GM18507 (cell line): ENCODE data around the gene THRB.

Source experiments
- DNase-seq: peaks from one replicate; pipeline ENCODE4 v3.0.0; 2011; ENCODE audit warnings: low read depth; ENCODE audit not compliant: insufficient read length; ENCODE audit errors: extremely low spot score
- FAIRE-seq: peaks from 2 replicates; lab custom pipeline; 2011; peaks lifted over from hg19 to GRCh38; lab: Jason Lieb, UNC

Gene THRB

GRCh38 chr3:24493746-24494617 lies 668 bp downstream of the THRB start:
- DNase-seq (no peak), FAIRE-seq (no peak)

- DNase-seq: no peak
- no peak for FAIRE-seq
Measured at GRCh38 chr3:24492971-24493551, 1.6 kb downstream of the THRB start.

- FAIRE-seq: no peak
- DNase-seq: no peak
Measured at GRCh38 chr3:24490151-24490550, 4.5 kb downstream of the THRB start.

- FAIRE-seq (no peak), DNase-seq (no peak)
Measured at GRCh38 chr3:24487325-24488262, 7.1 kb downstream of the THRB start.

DNA sequence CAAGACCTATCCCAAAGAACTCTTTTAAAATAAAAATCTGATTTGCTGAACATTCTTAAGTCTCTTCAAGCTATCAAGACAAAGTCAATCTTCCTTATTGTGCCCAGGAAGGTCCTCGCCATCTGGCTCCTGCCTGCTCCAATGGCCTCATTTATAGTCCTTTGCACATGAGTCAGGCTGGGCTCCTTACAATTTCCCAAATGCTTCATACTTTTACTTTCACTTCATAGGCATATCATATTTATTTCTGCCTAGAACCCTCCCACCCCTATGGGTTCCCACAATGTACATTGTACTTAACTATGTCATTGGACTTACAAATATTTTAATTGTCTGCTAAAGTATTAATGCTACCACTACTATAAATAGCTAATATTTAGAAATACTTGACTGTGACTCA lies 9.1 kb downstream of the THRB start:
- DNase-seq (no peak), FAIRE-seq (no peak)

DNA sequence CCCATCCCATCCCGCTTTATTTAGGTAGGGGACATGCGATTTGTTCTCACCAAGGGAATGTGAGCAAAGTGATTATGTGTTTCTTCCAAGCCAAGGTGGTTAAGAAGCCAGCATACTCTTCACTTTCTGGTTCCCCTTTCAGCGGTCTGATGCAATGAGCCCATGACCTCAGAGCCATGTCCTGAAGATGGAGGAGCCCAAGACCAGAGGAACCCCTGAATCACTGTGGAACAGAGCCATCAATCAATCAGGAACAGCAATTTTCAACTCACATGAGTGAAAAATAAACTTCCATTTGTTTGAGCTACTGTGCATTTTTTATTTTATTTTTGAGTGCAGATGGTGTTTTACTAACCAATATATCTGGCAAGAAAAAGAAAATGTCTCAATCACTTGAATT lies 10.8 kb downstream of the THRB start:
- FAIRE-seq: peak; percentile 21
- no peak for DNase-seq

GRCh38 chr3:24482096-24482705 lies 12.4 kb downstream of the THRB start:
- no peak for DNase-seq
- FAIRE-seq: no peak

DNA sequence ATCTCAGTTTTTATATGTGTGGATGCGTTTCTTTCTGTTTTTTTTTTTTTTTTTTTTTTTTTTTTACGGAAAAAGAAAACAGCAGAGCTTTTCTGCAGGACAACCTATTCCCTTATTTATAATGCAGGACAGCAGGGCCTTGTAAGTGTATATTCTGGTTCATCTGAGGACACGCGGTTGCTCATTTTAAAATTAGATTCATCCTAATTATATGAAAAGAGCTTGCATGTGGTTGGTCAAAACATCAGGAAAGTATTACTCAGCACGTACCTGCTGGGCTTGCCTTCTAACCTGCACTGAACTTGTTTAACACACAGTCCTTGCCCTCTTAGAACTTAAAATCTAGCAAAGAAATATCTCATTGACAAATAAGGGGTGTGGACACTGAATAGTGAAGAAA lies 13.5 kb downstream of the THRB start:
- FAIRE-seq: no peak
- no peak for DNase-seq

DNA sequence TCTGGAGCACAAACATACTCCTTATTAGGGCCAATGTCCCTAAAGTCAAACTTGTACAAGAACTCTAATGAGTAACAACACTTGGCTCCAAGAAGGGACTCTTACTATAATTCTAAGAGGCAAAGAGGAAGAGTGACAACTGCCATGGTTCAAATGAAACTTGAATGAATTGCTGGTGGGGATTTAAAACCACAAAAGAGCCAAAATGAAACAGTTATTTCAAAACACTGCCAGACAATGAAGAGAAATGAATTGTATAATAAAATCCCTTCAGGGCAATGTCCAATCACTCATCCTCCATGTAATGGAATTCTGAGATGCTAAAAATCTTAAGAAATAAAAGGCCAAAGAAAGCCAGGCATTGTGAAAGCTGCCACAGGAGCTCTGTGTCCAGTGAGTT lies 14.2 kb downstream of the THRB start:
- no peak for FAIRE-seq
- DNase-seq: no peak

GRCh38 chr3:24479816-24480215 lies 14.8 kb downstream of the THRB start:
- DNase-seq (no peak), FAIRE-seq (no peak)

DNA sequence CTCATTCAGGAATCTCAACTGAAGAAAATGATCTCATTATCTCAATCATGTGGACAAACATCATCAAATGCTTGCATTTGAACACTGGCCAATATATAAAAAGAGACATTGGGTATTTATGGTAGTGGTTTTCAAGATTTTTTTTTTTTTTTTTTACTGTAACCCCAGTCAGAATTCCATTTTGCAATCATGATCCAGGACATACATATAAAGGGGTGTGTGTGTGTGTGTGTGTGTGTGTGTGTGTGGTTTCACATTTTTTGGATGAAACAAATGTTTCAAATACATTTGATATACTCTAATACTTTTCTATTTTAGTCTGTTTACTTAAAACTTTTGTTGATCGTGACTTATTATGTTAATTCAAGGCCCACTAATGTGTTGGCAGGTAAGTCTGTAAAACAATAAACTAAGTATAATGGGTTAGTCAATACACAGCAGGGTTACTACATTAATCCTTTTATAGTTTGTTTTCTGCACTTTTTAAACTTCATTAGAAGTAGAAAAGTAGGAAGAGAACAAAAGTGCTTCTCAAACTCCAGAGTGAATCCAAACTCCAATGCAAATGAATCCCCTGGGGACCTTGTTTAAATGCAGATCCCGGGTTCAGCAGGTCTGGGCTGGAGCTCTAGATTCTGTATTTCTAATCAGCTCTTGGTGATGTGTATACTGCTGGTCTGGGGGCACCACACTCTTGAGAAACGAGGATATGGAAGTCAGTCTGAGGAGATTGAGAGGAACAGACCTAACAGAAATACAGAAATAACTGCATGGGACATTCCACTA lies 17.6 kb downstream of the THRB start:
- DNase-seq (no peak), FAIRE-seq (no peak)

DNA sequence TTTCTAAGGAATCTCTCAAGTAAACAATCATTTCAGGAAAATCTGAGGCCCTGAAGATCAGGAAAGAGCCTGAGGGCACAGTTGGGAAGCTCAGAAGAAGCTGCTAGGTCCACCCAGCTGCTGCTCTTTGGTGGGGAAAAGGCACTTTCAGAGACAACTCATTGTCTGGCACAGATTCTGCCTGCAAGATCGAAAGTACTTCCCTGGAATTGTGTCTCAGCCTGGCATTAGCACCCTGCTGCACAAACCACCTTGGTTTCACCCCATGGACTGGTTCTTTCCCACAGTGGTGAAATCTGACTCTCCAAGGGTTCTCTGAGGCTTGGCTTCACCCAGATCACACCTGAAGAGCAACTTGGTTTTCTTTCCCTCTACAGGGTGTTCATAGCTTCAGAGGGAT lies 18.7 kb downstream of the THRB start:
- no peak for FAIRE-seq
- DNase-seq: no peak

DNA sequence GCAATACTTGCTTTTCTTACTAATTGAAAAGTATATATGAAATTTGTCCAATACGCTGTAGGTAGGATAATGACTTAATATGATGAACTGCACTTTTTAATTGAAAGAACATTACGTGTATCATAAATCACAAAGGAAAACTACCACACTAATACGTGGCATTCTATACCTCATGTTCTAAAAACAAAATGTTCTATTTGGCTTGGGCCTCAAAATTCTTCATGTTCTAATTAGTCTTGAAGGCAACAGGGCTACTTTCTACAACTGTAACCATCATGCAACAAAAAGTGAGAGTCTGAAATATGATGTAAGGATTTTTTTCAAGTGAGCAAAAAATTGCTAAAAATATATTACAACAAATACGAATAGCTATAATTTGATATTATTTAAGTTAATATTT lies 19.8 kb downstream of the THRB start:
- no peak for DNase-seq
- no peak for FAIRE-seq

GRCh38 chr3:24472358-24472757 lies 22.3 kb downstream of the THRB start:
- FAIRE-seq (no peak), DNase-seq (no peak)

DNA sequence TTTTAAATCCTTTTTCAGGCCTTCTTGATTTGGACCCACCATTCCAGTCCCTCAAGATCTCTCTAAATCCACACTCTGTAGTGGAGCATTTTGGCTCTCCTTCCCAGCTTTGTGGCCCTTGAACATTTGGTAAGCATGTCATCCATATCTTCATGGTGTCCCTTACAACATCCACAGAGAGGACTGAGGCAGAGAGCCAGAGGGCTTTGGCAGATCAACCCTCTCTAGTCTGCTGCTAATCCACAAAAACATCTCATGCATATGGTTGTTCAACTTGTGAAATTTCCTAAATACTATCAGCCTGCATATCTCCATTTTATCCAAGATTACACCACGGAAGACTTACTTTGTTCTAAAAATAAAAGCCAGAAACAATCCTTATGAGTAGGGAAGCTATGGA lies 23.2 kb downstream of the THRB start:
- DNase-seq (no peak), FAIRE-seq (no peak)

DNA sequence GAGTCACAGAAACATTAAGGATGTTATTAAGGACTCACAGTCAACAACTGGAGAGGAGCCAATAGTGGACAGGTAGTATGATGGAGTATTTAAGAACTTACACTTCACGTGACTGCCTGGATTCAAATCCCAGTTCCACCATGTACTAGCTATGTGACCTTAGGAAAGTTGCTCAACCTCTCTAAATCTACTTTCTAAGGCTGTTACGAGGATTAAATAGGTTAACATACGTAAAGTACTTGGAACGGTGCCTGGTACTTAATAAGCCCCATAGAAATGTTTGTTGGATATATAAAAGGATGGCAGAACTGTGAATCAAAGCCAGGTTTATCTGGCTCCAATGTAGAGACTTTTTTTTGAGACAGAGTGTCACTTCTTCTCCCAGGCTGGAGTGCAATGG lies 24.4 kb downstream of the THRB start:
- DNase-seq: no peak
- FAIRE-seq: no peak

- no peak for DNase-seq
- FAIRE-seq: no peak
Measured at GRCh38 chr3:24464389-24464788, 30.3 kb downstream of the THRB start.

- FAIRE-seq: no peak
- no peak for DNase-seq
Measured at GRCh38 chr3:24462737-24463136, 31.9 kb downstream of the THRB start.

DNA sequence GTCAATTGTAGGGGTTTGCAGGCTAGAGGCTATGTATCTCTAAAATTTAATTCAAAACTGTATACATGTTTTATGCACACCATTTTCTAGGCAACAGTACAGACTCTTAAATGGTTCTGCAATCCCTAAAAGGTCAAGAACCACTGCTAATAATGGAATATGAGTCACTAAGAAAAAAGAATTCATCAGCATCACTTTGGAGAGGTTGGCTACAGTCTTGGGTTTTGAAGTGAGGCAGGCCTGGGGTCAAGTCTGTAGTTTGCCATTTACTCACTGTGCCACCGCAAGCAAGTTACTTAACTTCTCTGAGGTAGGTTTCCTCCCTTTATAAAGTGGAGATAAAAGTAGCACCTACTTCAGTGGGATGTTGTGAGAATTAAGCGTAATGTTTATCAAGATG lies 33.7 kb downstream of the THRB start:
- FAIRE-seq: no peak
- DNase-seq: no peak
